Breast epithelium (tissue), 3 donors: ENCODE results near the gene SLC26A5.

Experiments used
- POLR2A ChIP-seq: fragments of 450-650 bp; IDR thresholded peaks from one replicate; pipeline ENCODE4 v1.6.1; 2016; ENCODE audit warnings: antibody characterized with exemption, mild to moderate bottlenecking, moderate library complexity
- TF ChIP-seq, protein P1 (sequence below), 3 donors: fragments of 450-650 bp; IDR thresholded peaks; one replicate each; pipeline ENCODE4 v1.5.1; 2016 to 2017; ENCODE audit warnings: antibody characterized with exemption in 3 of 3, mild to moderate bottlenecking in 3 of 3, moderate library complexity in 3 of 3

DNA sequence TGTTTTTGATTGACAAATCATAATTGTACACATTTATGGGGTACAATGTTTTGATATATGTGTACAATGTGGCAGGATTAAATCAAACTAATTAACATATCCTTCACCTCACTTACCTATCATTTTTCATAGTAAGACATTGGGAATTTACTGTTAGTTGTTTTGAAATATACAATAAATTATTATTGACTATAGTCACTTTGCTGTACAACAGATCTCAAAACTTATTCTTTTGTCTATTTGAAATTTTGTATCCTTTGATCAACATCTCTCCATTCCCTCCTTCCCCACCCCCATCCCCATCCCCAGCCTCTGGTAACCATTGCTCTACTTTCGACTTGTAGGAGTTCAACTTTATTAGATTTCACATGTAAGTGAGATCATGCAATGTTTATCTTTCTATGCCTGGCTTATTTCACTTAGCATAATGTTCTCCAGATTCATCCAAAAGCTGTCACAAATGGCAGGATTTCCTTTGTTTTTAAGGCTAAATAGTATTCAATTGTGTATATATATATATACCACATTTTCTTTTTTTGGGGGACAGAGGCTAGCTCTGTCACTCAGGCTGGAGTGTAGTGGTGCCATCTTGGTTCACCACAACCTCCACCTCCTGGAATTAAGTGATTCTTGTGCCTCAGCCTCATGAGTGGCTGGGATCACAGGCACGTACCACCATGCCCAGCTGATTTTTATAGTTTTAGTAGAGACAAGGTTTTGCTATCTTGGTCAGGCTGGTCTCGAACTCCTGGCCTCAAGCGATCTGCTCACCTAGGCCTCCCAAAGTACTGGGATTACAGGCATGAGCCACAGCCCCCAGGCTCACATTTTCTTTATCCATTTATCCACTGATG, 23.3 kb upstream of the SLC26A5 start:
- TF ChIP-seq, protein P1, sequence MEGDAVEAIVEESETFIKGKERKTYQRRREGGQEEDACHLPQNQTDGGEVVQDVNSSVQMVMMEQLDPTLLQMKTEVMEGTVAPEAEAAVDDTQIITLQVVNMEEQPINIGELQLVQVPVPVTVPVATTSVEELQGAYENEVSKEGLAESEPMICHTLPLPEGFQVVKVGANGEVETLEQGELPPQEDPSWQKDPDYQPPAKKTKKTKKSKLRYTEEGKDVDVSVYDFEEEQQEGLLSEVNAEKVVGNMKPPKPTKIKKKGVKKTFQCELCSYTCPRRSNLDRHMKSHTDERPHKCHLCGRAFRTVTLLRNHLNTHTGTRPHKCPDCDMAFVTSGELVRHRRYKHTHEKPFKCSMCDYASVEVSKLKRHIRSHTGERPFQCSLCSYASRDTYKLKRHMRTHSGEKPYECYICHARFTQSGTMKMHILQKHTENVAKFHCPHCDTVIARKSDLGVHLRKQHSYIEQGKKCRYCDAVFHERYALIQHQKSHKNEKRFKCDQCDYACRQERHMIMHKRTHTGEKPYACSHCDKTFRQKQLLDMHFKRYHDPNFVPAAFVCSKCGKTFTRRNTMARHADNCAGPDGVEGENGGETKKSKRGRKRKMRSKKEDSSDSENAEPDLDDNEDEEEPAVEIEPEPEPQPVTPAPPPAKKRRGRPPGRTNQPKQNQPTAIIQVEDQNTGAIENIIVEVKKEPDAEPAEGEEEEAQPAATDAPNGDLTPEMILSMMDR (IDR thresholded peaks at IDR 0.05): no peak
- no peak for TF ChIP-seq POLR2A
